Measurements from ENCODE around the gene UNC13D.
"Not testable (repeated sequence)": the region's sequence is repeated elsewhere in the genome, so short reads cannot be mapped to it uniquely, and the experiment has no call there.

Gene UNC13D

GRCh38 chr17:75778066-75778860 lies 65.9 kb downstream of the UNC13D start:
- H3K9me3 Mint-ChIP-seq, DNase-seq, H3K27me3 Mint-ChIP-seq: not testable (repeated sequence)
- Mint-ChIP-seq H3K4me3 (peak overlapping the region; percentile 97), H3K36me3 (ENCODE audit: low read depth) (peaks cover 53% of the 10 kb centered on the region), H3K27ac (peak overlapping the region; percentile 100), H3K4me1 (ENCODE audit: low read depth) (peaks cover 45% of the 10 kb centered on the region)

GRCh38 chr17:75777296-75777922 lies 66.8 kb downstream of the UNC13D start:
- no peaks in the 10 kb centered on the region for H3K9me3 Mint-ChIP-seq
- peak overlapping the region; percentile 79 for H3K27ac Mint-ChIP-seq
- H3K4me3 Mint-ChIP-seq = peak overlapping the region; percentile 97
- DNase-seq = no peak
- peaks cover 53% of the 10 kb centered on the region for H3K36me3 Mint-ChIP-seq (ENCODE audit: low read depth)
- H3K4me1 Mint-ChIP-seq (ENCODE audit: low read depth) = peaks cover 39% of the 10 kb centered on the region
- H3K27me3 Mint-ChIP-seq = no peaks in the 10 kb centered on the region
